Esophagus squamous epithelium (tissue), 4 donors: ENCODE results near the gene GNB2.
A peak's percentile ranks its signal among the peaks of the same experiment; 100 is the strongest.

Source experiments
- POLR2A ChIP-seq, 4 donors: fragments of 450-650 bp; IDR thresholded peaks; one replicate each; pipeline ENCODE4 v1.6.1; 2017; ENCODE audit warnings: antibody characterized with exemption in 4 of 4, mild to moderate bottlenecking in 4 of 4, moderate library complexity in 3 of 4
- TF ChIP-seq, protein P1 (sequence below), 6 experiments: fragments of 450-650 bp in 4 of 6; fragments of 200-600 bp in 2 of 6; sonication (generic) in 2 of 6; IDR thresholded peaks; one replicate each; pipeline ENCODE4 v1.5.1; 2016 to 2019; ENCODE audit warnings: antibody characterized with exemption in 6 of 6, mild to moderate bottlenecking in 4 of 6, moderate library complexity in 4 of 6

DNA sequence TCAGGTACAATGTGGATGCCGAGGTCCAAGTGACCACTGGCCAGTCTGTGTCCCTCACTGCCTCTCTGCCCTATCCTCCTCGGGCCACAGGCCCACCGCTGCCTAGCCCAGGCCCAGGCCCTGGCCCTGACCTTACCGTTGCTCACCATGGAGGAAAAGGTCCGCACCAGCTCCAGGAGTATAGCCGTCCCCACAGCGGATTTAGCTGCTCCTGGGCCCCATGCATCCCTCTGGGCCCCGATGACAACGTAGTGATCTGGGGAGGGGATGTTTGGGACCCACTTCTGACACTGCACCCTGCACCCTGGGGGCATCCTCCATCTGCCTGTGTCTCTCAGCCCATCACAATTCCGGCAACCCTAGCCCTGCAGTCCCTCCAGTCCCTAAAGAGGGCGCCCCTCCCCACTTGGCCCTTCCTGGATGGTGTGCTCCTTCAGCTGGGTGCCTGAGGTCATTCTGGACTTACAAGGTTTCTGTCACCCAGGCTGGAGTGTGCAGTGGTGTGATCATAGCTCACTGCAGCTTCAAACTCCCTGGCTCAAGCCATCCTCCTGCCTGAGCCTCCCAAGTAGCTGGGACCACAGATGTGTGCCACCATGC is 44.3 kb upstream of the GNB2 start:
- TF ChIP-seq, protein P1, sequence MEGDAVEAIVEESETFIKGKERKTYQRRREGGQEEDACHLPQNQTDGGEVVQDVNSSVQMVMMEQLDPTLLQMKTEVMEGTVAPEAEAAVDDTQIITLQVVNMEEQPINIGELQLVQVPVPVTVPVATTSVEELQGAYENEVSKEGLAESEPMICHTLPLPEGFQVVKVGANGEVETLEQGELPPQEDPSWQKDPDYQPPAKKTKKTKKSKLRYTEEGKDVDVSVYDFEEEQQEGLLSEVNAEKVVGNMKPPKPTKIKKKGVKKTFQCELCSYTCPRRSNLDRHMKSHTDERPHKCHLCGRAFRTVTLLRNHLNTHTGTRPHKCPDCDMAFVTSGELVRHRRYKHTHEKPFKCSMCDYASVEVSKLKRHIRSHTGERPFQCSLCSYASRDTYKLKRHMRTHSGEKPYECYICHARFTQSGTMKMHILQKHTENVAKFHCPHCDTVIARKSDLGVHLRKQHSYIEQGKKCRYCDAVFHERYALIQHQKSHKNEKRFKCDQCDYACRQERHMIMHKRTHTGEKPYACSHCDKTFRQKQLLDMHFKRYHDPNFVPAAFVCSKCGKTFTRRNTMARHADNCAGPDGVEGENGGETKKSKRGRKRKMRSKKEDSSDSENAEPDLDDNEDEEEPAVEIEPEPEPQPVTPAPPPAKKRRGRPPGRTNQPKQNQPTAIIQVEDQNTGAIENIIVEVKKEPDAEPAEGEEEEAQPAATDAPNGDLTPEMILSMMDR (IDR thresholded peaks at IDR 0.05), result peak in 2 of 6 experiments; percentile 12 to 34
- no peak for TF ChIP-seq POLR2A (IDR thresholded peaks at IDR 0.05)
